Measurements from ENCODE around the gene GNPDA1.

The GNPDA1 gene

DNA sequence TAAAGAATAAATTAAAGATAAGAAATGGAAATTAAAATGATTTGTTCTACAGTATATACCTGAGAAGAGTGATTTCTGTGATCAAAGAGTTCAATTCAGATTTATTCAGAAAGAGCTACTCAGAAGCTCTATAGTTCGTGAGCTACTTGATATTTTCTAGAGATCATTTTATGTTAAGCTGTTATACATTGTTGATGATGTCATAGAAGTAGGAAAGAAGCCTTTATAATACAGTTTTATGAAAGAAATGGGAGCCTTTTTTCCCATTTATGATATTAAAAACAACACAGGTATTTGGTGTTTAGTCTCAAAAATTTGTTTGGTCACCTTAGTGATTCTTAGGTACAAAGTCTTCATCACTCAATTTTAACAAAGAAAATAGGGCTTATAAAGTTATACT is 23.1 kb downstream of the GNPDA1 start:
- no peak overlapping the region for H3K4me3 ChIP-seq (ENCODE audit: low read length)
- TF ChIP-seq, protein P1, sequence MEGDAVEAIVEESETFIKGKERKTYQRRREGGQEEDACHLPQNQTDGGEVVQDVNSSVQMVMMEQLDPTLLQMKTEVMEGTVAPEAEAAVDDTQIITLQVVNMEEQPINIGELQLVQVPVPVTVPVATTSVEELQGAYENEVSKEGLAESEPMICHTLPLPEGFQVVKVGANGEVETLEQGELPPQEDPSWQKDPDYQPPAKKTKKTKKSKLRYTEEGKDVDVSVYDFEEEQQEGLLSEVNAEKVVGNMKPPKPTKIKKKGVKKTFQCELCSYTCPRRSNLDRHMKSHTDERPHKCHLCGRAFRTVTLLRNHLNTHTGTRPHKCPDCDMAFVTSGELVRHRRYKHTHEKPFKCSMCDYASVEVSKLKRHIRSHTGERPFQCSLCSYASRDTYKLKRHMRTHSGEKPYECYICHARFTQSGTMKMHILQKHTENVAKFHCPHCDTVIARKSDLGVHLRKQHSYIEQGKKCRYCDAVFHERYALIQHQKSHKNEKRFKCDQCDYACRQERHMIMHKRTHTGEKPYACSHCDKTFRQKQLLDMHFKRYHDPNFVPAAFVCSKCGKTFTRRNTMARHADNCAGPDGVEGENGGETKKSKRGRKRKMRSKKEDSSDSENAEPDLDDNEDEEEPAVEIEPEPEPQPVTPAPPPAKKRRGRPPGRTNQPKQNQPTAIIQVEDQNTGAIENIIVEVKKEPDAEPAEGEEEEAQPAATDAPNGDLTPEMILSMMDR (conservative IDR thresholded peaks at IDR 0.05; ENCODE audit: low read depth, low read length): no peak
- DNase-seq (ENCODE audit: low read depth): no peak

DNA sequence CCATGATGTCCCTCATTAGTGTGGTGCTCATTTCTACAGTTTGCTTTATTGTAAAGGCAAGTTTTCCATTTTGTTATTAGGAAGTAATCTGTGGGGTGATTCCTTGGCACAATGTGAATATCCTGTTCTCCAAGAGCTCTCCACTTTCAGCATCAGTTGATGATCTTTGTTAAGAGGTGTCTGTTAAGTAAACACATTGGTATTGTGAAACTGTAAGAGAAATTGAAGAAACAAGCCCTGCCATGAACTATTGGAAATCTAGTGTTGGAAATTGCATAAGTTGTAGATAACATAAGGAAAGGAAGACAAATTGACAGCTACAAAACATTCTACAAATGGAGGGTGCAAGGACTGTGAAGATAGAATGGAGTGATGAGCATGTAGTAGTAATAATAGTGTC is 26.8 kb downstream of the GNPDA1 start:
- DNase-seq (ENCODE audit: low read depth): no peak
- TF ChIP-seq, protein P1 (conservative IDR thresholded peaks at IDR 0.05; ENCODE audit: low read depth, low read length): no peak
- no peak overlapping the region for H3K4me3 ChIP-seq (ENCODE audit: low read length)

DNA sequence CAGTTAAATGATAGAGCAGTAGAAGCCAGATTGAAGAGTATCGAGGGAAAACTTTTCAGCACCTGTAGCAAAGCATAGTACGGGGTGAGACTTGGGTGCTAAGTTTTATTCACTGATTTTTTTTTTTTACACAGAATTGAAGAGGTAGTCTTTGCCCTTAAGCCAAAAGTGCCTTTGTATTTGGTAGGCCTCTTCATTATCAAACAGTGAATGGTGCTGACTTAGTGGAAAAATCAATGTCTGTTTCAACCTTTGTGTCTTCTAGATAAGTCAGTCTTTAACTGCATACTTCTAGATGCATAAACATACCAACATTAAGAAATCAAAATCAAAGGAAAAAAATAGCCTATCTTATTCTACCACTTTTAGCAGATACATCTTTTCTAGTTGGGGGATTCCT is 30.2 kb downstream of the GNPDA1 start:
- no peak for DNase-seq (ENCODE audit: low read depth)

DNA sequence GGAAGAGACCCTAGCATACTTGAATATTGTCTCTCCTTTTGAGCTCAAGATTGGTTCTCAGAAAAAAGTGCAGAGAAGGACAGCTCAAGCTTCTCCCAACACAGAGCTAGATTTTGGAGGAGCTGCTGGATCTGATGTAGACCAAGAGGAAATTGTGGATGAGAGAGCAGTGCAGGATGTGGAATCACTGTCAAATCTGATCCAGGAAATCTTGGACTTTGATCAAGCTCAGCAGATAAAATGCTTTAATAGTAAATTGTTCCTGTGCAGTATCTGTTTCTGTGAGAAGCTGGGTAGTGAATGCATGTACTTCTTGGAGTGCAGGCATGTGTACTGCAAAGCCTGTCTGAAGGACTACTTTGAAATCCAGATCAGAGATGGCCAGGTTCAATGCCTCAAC is 34.4 kb downstream of the GNPDA1 start:
- TF ChIP-seq, protein P1 (conservative IDR thresholded peaks at IDR 0.05; ENCODE audit: low read depth, low read length): no peak
- DNase-seq (ENCODE audit: low read depth): no peak
- H3K4me3 ChIP-seq (ENCODE audit: low read length): no peak overlapping the region

More for the DNA sequence above, 30.2 kb downstream of the GNPDA1 start:
- no peak overlapping the region for H3K4me3 ChIP-seq (ENCODE audit: low read length)
- TF ChIP-seq, protein P1 (conservative IDR thresholded peaks at IDR 0.05; ENCODE audit: low read depth, low read length): no peak

DNA sequence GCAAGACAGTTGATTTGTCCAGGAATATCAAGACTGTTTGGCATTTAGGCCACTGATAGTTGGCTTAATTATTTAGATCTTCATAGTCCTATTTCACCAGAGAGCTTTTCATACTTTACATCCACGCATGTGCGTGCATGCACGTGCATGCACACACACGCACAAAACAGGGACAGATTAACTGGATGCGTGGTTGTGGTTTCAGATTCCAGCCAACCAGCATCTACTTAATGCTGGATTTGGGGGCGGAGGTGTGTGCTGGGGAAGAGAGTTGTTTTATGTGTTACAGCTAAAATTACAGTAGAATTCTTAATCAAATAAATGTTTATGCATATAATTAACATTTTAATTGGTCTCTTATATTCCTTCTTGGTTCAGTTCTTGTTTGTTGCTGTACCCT is 36.7 kb downstream of the GNPDA1 start:
- TF ChIP-seq, protein P1 (conservative IDR thresholded peaks at IDR 0.05; ENCODE audit: low read depth, low read length): no peak
- DNase-seq (ENCODE audit: low read depth): no peak
- H3K4me3 ChIP-seq (ENCODE audit: low read length): no peak overlapping the region

DNA sequence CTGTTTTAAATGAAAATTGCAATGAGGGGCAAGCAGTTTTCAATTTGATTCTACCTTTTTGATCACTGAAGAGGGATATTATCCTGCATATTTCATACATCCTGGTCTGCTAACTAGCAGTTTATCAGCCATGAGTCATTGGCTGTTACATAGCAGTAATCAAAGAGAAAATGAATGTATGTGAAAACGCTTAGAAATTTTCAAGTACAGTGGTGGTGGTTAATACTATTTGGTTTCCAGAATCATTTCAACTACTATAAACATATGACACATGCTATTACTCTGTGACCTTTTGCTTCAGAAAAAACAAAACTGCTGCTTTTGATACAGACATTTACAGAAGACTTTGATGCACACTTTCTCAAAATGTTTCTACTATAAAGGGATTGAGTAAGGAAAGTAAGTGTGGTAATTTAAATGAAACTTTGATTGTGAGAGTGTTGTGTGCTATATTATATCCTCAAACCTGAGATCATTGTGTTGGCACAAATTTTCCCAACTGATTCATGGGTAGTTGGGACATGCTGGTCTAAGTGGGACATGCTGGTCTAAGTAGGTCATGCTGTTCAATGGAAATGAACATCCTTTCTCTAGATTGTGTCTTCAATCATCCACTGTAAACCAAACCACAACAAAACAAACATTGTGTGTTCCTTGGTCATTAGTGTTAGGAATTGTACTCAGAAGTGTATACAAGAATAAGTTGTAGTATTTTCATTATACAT is 38.8 kb downstream of the GNPDA1 start:
- DNase-seq (ENCODE audit: low read depth): no peak
- no peak overlapping the region for H3K4me3 ChIP-seq (ENCODE audit: low read length)
- TF ChIP-seq, protein P1 (conservative IDR thresholded peaks at IDR 0.05; ENCODE audit: low read depth, low read length): no peak

Data from retinal pigment epithelial cell (primary cell).